ENCODE results near the gene CACNA1B. TPM values are rescaled to one million over a fixed set of nuclear protein-coding genes. Genes with fewer than 3 reads are reported as not detected.

The CACNA1B gene
- total RNA-seq, 3 donors from 2014 or later, result 0.12 to 1.7 (median 0.22) TPM

DNA sequence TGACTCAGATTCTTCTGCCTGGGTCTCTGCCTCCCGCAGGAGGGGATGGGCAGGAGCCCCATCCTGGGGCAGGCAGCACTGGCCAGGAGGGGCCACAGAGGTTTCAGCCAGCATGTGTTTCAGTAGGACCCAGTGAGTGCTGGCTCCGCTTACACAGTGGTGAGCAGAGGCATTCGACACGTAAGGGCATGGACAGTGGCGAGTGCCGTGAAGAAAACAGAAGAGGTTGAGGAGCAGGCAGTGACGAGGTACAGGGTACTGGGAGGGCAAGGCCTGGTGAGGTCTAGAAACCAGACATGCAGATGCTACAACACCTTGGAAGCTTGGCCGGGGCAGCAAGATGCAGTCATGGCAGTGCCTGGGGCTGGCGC, 41.5 kb downstream of the CACNA1B start:
- intact Hi-C loops (cut with DNase I, micrococcal nuclease), result no loop called here
- Histone ChIP-seq H3K36me3 (ENCODE audit: low read depth) (no peaks in the 10 kb centered on the region), H3K4me1 (ENCODE audit: low read depth) (no peaks in the 10 kb centered on the region), H3K4me3 (no peak overlapping the region), H3K9me3 (no peaks in the 10 kb centered on the region)
- TF ChIP-seq, protein P1, sequence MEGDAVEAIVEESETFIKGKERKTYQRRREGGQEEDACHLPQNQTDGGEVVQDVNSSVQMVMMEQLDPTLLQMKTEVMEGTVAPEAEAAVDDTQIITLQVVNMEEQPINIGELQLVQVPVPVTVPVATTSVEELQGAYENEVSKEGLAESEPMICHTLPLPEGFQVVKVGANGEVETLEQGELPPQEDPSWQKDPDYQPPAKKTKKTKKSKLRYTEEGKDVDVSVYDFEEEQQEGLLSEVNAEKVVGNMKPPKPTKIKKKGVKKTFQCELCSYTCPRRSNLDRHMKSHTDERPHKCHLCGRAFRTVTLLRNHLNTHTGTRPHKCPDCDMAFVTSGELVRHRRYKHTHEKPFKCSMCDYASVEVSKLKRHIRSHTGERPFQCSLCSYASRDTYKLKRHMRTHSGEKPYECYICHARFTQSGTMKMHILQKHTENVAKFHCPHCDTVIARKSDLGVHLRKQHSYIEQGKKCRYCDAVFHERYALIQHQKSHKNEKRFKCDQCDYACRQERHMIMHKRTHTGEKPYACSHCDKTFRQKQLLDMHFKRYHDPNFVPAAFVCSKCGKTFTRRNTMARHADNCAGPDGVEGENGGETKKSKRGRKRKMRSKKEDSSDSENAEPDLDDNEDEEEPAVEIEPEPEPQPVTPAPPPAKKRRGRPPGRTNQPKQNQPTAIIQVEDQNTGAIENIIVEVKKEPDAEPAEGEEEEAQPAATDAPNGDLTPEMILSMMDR (IDR thresholded peaks at IDR 0.05), result no peak
- DNase-seq, result no peak
- ATAC-seq, result no peak

DNA sequence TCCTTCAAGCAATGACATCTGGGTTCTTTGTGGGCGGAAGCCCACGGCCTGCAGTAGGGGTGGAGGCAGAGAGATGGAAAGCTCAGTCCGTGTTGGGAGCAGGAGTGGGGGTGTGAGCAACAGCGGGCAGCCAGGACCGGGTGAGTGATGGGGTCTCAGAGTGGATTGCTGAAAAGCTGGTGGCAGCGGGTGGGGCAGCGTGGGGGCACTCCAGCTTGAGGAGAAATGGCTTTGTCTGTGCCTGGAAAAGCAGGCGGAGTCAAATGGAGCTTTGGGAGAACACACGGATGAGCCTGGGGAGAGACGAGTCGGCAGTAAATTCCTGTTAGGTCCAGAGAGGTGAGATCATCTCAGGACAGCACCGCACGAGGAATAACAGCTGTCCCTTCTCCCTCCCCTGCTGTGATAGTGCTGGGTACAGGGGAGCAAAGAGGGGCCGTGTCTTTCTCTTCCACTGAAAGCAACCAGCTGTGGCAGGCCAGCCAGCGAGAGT, 42.1 kb downstream of the CACNA1B start:
- H3K4me3 ChIP-seq, result no peak overlapping the region
- TF ChIP-seq, protein P1 (IDR thresholded peaks at IDR 0.05), result no peak
- ATAC-seq, result no peak

DNA sequence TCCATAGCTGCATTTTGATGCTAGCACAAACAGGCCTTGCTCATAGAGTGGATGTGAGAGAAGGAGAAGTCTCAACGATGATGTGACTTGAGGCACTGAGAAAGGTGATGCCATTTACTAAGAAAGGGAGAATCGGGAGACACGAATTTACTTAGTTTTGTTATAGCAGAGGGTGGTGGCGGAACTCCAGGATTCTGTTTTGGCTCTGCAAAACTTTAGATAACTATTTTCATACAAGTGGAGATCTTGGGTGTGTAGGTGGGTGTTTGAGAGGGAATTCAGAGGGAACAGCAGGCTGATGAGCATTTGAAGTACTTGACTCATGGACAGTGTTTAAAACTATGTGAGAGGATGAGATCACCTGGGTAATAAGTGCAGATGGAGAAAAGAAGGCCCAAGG, 43.2 kb downstream of the CACNA1B start:
- TF ChIP-seq, protein P1 (IDR thresholded peaks at IDR 0.05), result no peak
- intact Hi-C loops (cut with DNase I, micrococcal nuclease), result no loop called here
- Histone ChIP-seq H3K4me1 (ENCODE audit: low read depth) (no peaks in the 10 kb centered on the region), H3K36me3 (ENCODE audit: low read depth) (no peaks in the 10 kb centered on the region), H3K9me3 (no peaks in the 10 kb centered on the region), H3K4me3 (no peak overlapping the region)
- no peak for DNase-seq
- no peak for ATAC-seq

More for the DNA sequence above, 42.1 kb downstream of the CACNA1B start:
- intact Hi-C loops (cut with DNase I, micrococcal nuclease), result no loop called here
- H3K4me1 ChIP-seq (ENCODE audit: low read depth), result no peaks in the 10 kb centered on the region
- no peaks in the 10 kb centered on the region for H3K36me3 ChIP-seq (ENCODE audit: low read depth)
- no peak for DNase-seq
- no peaks in the 10 kb centered on the region for H3K9me3 ChIP-seq

DNA sequence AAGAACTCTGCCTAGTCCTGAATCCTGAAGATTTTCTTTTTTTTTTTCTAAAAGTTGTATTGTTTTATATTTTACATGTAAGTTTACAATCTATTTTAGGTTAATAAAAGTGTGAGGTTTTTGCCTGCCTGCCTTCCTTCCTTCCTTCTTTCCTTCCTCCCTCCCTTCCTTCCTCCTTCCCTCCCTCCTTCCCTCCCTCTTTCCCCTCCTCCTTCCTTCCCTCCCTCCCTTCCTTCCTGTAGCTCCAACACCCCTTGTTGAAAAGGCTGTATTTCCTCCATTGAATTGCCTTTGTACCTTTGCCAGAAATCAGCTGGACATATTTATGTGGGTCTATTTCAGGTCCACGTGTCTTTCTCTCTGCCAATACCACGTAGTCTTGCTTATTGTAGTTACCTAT, 46.6 kb downstream of the CACNA1B start:
- intact Hi-C loops (cut with DNase I, micrococcal nuclease), result no loop called here
- H3K4me1 ChIP-seq (ENCODE audit: low read depth), result no peaks in the 10 kb centered on the region
- TF ChIP-seq, protein P1 (IDR thresholded peaks at IDR 0.05), result no peak
- ATAC-seq (no peak), DNase-seq (no peak)
- no peak overlapping the region for H3K4me3 ChIP-seq
- no peaks in the 10 kb centered on the region for H3K36me3 ChIP-seq (ENCODE audit: low read depth)
- no peaks in the 10 kb centered on the region for H3K9me3 ChIP-seq

DNA sequence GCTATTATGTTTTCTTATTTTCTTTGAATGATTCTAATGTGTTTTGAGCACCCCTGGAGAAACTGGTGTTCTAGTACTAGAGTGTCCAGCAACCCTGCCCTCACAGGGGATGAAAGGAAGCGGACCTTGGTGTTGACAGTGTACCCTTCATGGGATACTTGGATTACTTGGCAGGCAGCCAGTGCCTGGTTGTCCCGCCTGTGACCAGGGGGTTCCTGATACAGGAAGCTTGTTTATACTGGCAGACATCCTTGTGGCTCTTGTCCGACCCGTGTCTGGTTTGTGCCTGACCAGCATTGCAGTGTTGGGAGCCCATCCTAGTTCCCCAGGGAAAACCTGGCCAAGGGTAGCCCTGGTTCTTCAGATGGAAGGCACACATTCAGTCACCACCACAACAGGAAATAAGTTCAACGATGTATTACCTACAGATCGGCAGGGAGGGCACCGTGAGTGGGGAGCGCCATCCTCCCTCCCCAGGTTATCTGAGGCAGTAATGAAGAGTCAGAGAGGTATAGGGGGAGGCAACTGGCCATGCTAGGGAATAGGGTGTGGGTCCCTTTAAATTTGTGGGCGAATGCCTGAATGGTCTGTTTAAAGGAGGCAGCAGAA, 47.3 kb downstream of the CACNA1B start:
- no peaks in the 10 kb centered on the region for H3K9me3 ChIP-seq
- no peak overlapping the region for H3K4me3 ChIP-seq
- no peak for ATAC-seq
- TF ChIP-seq, protein P1 (IDR thresholded peaks at IDR 0.05), result no peak
- no peaks in the 10 kb centered on the region for H3K4me1 ChIP-seq (ENCODE audit: low read depth)
- intact Hi-C loops (cut with DNase I, micrococcal nuclease), result no loop called here
- no peaks in the 10 kb centered on the region for H3K36me3 ChIP-seq (ENCODE audit: low read depth)
- DNase-seq, result no peak

DNA sequence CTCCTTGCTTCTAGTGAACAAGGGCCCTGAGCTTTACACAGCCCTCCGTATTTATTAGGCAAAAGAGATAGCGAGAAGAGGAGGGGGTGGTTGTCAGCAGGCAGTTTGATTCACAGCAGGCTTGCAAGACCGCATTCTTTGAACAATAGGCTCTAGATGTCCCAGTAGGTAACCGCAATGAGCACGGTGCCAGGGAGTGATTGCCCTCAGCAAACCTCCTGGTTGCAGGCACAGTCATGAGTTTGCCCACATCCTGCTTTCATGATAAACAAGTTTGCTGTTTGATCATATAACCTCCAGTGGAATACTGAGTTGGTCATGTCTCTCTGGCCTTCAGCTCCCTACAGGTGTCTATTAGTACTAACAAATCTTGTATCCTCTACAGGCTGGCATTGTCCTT, 66.1 kb downstream of the CACNA1B start:
- intact Hi-C loops (cut with DNase I, micrococcal nuclease), result no loop called here
- TF ChIP-seq, protein P1 (IDR thresholded peaks at IDR 0.05), result no peak

More for the DNA sequence above, 66.1 kb downstream of the CACNA1B start:
- Histone ChIP-seq H3K4me1 (ENCODE audit: low read depth) (no peaks in the 10 kb centered on the region), H3K4me3 (no peak overlapping the region), H3K9me3 (peaks cover 35% of the 10 kb centered on the region), H3K36me3 (ENCODE audit: low read depth) (no peaks in the 10 kb centered on the region)
- DNase-seq, result no peak
- ATAC-seq, result no peak

Measured in mucosa of descending colon (tissue), 3 donors.